H9 (cell line): ENCODE data around the gene PAK6. TPM values are rescaled to one million over a fixed set of nuclear protein-coding genes. Genes with fewer than 3 reads are reported as not detected.

Source experiments
- DNase-seq: peaks from one replicate; pipeline ENCODE4 v3.0.0-alpha.2; 2017
- H2AFZ ChIP-seq: one replicate; pipeline ENCODE4 v1.6.1; 2013; ENCODE audit warnings: mild to moderate bottlenecking, low read length, control low read depth, moderate library complexity
- H2AK5ac ChIP-seq: 2 replicates; pipeline ENCODE4 v1.6.1; 2013; ENCODE audit warnings: low read length, control low read depth, mixed read lengths; ENCODE audit not compliant: insufficient read length
- H2BK120ac ChIP-seq: one replicate; pipeline ENCODE4 v1.6.1; 2013; ENCODE audit warnings: low read depth, mild to moderate bottlenecking, low read length, control low read depth, inconsistent platforms; ENCODE audit not compliant: poor library complexity, severe bottlenecking
- H2BK12ac ChIP-seq: 2 replicates; pipeline ENCODE4 v1.6.1; 2013; ENCODE audit warnings: low read length, control low read depth, mixed read lengths, low read depth; ENCODE audit not compliant: insufficient read length
- H2BK15ac ChIP-seq: 2 replicates; pipeline ENCODE4 v1.6.1; 2013; ENCODE audit warnings: low read depth, low read length, control low read depth
- H2BK20ac ChIP-seq: one replicate; pipeline ENCODE4 v1.6.1; 2013; ENCODE audit warnings: low read depth, mild to moderate bottlenecking, low read length, control low read depth, inconsistent platforms; ENCODE audit not compliant: poor library complexity, severe bottlenecking
- H2BK5ac ChIP-seq: 2 replicates; pipeline ENCODE4 v1.6.1; 2013; ENCODE audit warnings: low read length, control low read depth, mixed read lengths; ENCODE audit not compliant: insufficient read length
- H3K14ac ChIP-seq: 2 replicates; pipeline ENCODE4 v1.6.1; 2013; ENCODE audit warnings: low read length, control low read depth; ENCODE audit not compliant: insufficient read depth
- H3K18ac ChIP-seq: 2 replicates; pipeline ENCODE4 v1.6.1; 2013; ENCODE audit warnings: low read depth, mild to moderate bottlenecking, mixed read lengths, low read length, control low read depth; ENCODE audit not compliant: insufficient read length
- H3K23ac ChIP-seq: 2 replicates; pipeline ENCODE4 v1.6.1; 2013; ENCODE audit warnings: low read length, control low read depth, mixed read lengths, low read depth; ENCODE audit not compliant: insufficient read length
- H3K23me2 ChIP-seq: 2 replicates; pipeline ENCODE4 v1.6.1; 2013; ENCODE audit warnings: low read depth, mild to moderate bottlenecking, mixed read lengths, low read length, control low read depth; ENCODE audit not compliant: insufficient read length, poor library complexity, severe bottlenecking
- H3K27ac ChIP-seq: 2 replicates; pipeline ENCODE4 v1.5.1; 2013; ENCODE audit warnings: low read length, control low read depth, mixed read lengths, low read depth; ENCODE audit not compliant: insufficient read length
- H3K27me3 ChIP-seq: 2 replicates; pipeline ENCODE4 v1.6.1; 2013; ENCODE audit warnings: low read length, control low read depth, inconsistent platforms; ENCODE audit not compliant: insufficient read depth
- H3K4ac ChIP-seq: 2 replicates; pipeline ENCODE4 v1.6.1; 2013; ENCODE audit warnings: low read depth, mild to moderate bottlenecking, control low read depth, inconsistent platforms, low read length, moderate library complexity
- H3K4me1 ChIP-seq: 2 replicates; pipeline ENCODE4 v1.6.1; 2013; ENCODE audit warnings: low read length, control low read depth, inconsistent platforms; ENCODE audit not compliant: insufficient read depth
- H3K4me2 ChIP-seq: 2 replicates; pipeline ENCODE4 v1.6.1; 2013; ENCODE audit warnings: low read length, control low read depth, mixed read lengths; ENCODE audit not compliant: insufficient read length, insufficient read depth
- H3K56ac ChIP-seq: 2 replicates; pipeline ENCODE4 v1.6.1; 2013; ENCODE audit warnings: low read depth, mild to moderate bottlenecking, mixed read lengths, low read length, control low read depth; ENCODE audit not compliant: insufficient read length
- H3K79me1 ChIP-seq: 2 replicates; pipeline ENCODE4 v1.6.1; 2013; ENCODE audit warnings: low read depth, mild to moderate bottlenecking, moderate library complexity, low read length, control low read depth, inconsistent platforms; ENCODE audit not compliant: insufficient read depth, poor library complexity, severe bottlenecking
- H3K79me2 ChIP-seq: 2 replicates; pipeline ENCODE4 v1.6.1; 2013; ENCODE audit warnings: low read length, control low read depth, inconsistent platforms; ENCODE audit not compliant: insufficient read depth
- H3K9ac ChIP-seq: 2 replicates; pipeline ENCODE4 v1.6.1; 2013; ENCODE audit warnings: low read length, control low read depth, mixed read lengths; ENCODE audit not compliant: insufficient read length; ENCODE audit errors: extremely low read depth
- H3K9me3 ChIP-seq: one replicate; pipeline ENCODE4 v1.6.1; 2013; ENCODE audit warnings: low read depth, low read length, inconsistent platforms; ENCODE audit not compliant: control insufficient read depth
- H3T11ph ChIP-seq: one replicate; pipeline ENCODE4 v1.6.1; 2013; ENCODE audit warnings: mild to moderate bottlenecking, low read length, control low read depth, inconsistent platforms
- H4K20me1 ChIP-seq: one replicate; pipeline ENCODE4 v1.6.1; 2013; ENCODE audit not compliant: control insufficient read depth, insufficient read length, insufficient read depth
- H4K5ac ChIP-seq: 2 replicates; pipeline ENCODE4 v1.6.1; 2013; ENCODE audit warnings: low read depth, mild to moderate bottlenecking, mixed read lengths, low read length, control low read depth; ENCODE audit not compliant: insufficient read length
- H4K8ac ChIP-seq: replicated peaks from 2 replicates; pipeline ENCODE4 v1.6.1; 2013; ENCODE audit warnings: low read length, control low read depth, mixed read lengths, low read depth; ENCODE audit not compliant: insufficient read length
- H4K91ac ChIP-seq: 2 replicates; pipeline ENCODE4 v1.6.1; 2013; ENCODE audit warnings: low read depth, mild to moderate bottlenecking, moderate library complexity, mixed read lengths, low read length, control low read depth; ENCODE audit not compliant: insufficient read length
- H3K27ac Mint-ChIP-seq, 3 experiments: 2 replicates in 2 of 3; 3 replicates in 1 of 3; pipeline ENCODE4 v1.8.0; 2020 to 2021; ENCODE audit warnings: mixed read lengths in 3 of 3, mild to moderate bottlenecking in 1 of 3, moderate library complexity in 1 of 3
- H3K27me3 Mint-ChIP-seq: 2 replicates; pipeline ENCODE4 v1.8.0; 2021; ENCODE audit warnings: low read depth, mild to moderate bottlenecking, moderate library complexity, mixed read lengths
- H3K36me3 Mint-ChIP-seq, 3 experiments: 2 replicates in 2 of 3; 3 replicates in 1 of 3; pipeline ENCODE4 v1.8.0; 2020 to 2021; ENCODE audit warnings: low read depth in 3 of 3, mixed read lengths in 3 of 3; ENCODE audit not compliant: insufficient read depth in 1 of 3
- H3K4me1 Mint-ChIP-seq, 2 experiments: 2 replicates each; pipeline ENCODE4 v1.8.0; 2020; ENCODE audit warnings: mixed read lengths in 2 of 2
- H3K4me3 Mint-ChIP-seq, 2 experiments: 2 replicates in 1 of 2; 3 replicates in 1 of 2; pipeline ENCODE4 v1.8.0; 2020 to 2021; ENCODE audit warnings: mild to moderate bottlenecking in 2 of 2, mixed read lengths in 2 of 2, moderate library complexity in 1 of 2
- H3K9me3 Mint-ChIP-seq, 2 experiments: 2 replicates in 1 of 2; 3 replicates in 1 of 2; pipeline ENCODE4 v1.8.0; 2020; ENCODE audit warnings: mild to moderate bottlenecking in 2 of 2, mixed read lengths in 2 of 2, moderate library complexity in 1 of 2
- WGBS: extraction: QIAGEN DNeasy Blood & Tissue Kit; methylation state at CpG from one replicate; pipeline ENCODE4 v1.1.7; 2013; ENCODE audit warnings: missing lambda C conversion rate, low lambda C conversion rate, mixed read lengths; ENCODE audit not compliant: insufficient read length; ENCODE audit errors: extremely low coverage; 5-methylcytosine and 5-hydroxymethylcytosine counted together
- total RNA-seq: library from RNA; stranded (reverse); gene quantifications from 2 replicates; pipeline ENCODE4 v1.2.1, GENCODE V29; 2021
- TF ChIP-seq, protein P1 (sequence below): fragments of 200-600 bp; sonication (generic); conservative IDR thresholded peaks from 3 replicates; pipeline ENCODE4 v1.8.0; 2021; ENCODE audit warnings: antibody characterized with exemption, mild to moderate bottlenecking

PAK6 gene
- total RNA-seq, 1 experiment from 2014 or later = 7.4 TPM

DNA sequence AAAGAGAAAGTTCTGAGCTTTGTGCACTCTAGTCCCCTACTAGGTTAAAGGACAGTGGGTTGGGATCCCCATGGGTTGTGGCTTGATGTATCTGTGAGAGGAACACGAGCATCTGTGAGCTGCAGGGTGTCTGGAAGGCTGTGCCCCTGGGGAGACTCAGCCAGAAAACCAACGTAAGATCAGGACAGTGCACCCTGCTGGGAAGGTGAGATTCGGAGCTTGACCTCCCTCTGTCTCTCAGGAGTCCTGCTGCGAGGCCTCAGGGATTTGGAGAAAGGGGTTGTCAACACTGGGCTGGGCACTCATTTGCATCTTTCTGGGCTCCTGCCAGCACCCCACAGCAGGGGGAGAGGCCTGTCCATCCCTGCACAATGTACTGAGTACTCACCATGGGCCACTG is 28.8 kb downstream of the PAK6 start:
- H3K4me2 ChIP-seq = no peak overlapping the region
- H2AFZ ChIP-seq = no peak overlapping the region
- Mint-ChIP-seq H3K9me3 (no peaks in the 10 kb centered on the region; a peak in 1 of 5 replicates), H3K36me3 (peaks cover 0 to 4% (median 0%) of the 10 kb centered on the region in 3 experiments; a peak in 3 of 7 replicates), H3K27me3 (no peaks in the 10 kb centered on the region; the same call in 1 of the 2 replicates), H3K4me3 (no peak overlapping the region), H3K27ac (peak overlapping the region in 1 of 3 experiments; percentile 38; a peak in 1 of 7 replicates), H3K4me1 (peaks cover 15 to 37% of the 10 kb centered on the region in 2 experiments)
- H4K5ac ChIP-seq = no peak overlapping the region
- H3K27ac ChIP-seq = no peak overlapping the region
- no peaks in the 10 kb centered on the region for H4K20me1 ChIP-seq
- H3K79me2 ChIP-seq = no peaks in the 10 kb centered on the region
- H3K14ac ChIP-seq = no peak overlapping the region
- no peak overlapping the region for H2AK5ac ChIP-seq
- TF ChIP-seq, protein P1, sequence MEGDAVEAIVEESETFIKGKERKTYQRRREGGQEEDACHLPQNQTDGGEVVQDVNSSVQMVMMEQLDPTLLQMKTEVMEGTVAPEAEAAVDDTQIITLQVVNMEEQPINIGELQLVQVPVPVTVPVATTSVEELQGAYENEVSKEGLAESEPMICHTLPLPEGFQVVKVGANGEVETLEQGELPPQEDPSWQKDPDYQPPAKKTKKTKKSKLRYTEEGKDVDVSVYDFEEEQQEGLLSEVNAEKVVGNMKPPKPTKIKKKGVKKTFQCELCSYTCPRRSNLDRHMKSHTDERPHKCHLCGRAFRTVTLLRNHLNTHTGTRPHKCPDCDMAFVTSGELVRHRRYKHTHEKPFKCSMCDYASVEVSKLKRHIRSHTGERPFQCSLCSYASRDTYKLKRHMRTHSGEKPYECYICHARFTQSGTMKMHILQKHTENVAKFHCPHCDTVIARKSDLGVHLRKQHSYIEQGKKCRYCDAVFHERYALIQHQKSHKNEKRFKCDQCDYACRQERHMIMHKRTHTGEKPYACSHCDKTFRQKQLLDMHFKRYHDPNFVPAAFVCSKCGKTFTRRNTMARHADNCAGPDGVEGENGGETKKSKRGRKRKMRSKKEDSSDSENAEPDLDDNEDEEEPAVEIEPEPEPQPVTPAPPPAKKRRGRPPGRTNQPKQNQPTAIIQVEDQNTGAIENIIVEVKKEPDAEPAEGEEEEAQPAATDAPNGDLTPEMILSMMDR = no peak
- no peak overlapping the region for H3K18ac ChIP-seq
- no peaks in the 10 kb centered on the region for H3K4me1 ChIP-seq
- H2BK20ac ChIP-seq = no peak overlapping the region
- no peak for DNase-seq
- no peak overlapping the region for H2BK15ac ChIP-seq
- H2BK120ac ChIP-seq = no peak overlapping the region
- H3K56ac ChIP-seq = no peak overlapping the region
- H3T11ph ChIP-seq = no peak overlapping the region
- no peaks in the 10 kb centered on the region for H3K27me3 ChIP-seq
- no peak overlapping the region for H2BK5ac ChIP-seq
- H3K79me1 ChIP-seq = no peaks in the 10 kb centered on the region
- H4K91ac ChIP-seq = no peak overlapping the region
- no peak overlapping the region for H3K4ac ChIP-seq
- H3K9ac ChIP-seq = no peak overlapping the region
- H3K9me3 ChIP-seq = no peaks in the 10 kb centered on the region
- no CpG with 5 or more reads among the region's 4 CpGs for WGBS
- H3K23me2 ChIP-seq = no peaks in the 10 kb centered on the region
- H3K23ac ChIP-seq = no peak overlapping the region
- H4K8ac ChIP-seq = no peak overlapping the region
- no peak overlapping the region for H2BK12ac ChIP-seq
